GM10248 (cell line): ENCODE data around the gene GPC6.

Experiments
- CTCF ChIA-PET: fragments of 300-600 bp; sonication (Branson Sonifier 250); formaldehyde crosslinking; extraction: SDS; loops from one replicate; lab custom pipeline; 2021; ENCODE audit warnings: antibody characterized with exemption; lab: Yijun Ruan, JAX
- POLR2A ChIA-PET: fragments of 350-650 bp; sonication (Branson Sonifier 250); formaldehyde crosslinking; extraction: SDS; loops from one replicate; lab custom pipeline; 2020; ENCODE audit warnings: antibody characterized with exemption; lab: Yijun Ruan, JAX
- DNase-seq: peaks from one replicate; pipeline ENCODE4 v3.0.0; 2012; ENCODE audit errors: extremely low spot score
- CTCF ChIP-seq: IDR thresholded peaks from 2 replicates; pipeline ENCODE4 v1.5.1; 2012; ENCODE audit warnings: mild to moderate bottlenecking, low read depth; ENCODE audit errors: extremely low read depth, missing control alignments, control extremely low read depth

The GPC6 gene

DNA sequence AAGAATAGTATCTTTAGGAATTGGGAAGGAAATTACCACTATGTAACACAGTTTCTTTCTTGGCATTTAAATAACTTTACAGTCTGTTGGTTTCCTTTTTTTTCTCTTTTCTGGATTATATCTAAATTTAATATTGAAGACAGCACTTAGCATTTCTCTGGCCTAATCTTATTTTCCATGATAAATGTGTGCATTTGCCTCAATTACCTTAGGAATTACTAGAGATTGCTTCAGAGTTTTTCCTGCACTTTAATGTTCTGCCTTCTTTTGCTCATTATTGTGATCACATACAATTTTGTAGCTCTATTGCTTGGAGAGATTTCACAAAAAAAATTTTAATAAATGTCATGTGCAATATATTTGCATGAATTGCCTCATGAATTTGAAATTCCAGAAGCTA lies 1227.7 kb downstream of the GPC6 start:
- POLR2A ChIA-PET, result no interaction called here
- no peak for TF ChIP-seq CTCF
- DNase-seq, result no peak
- CTCF ChIA-PET, result interaction anchor here (1.0 to 2.2 kb wide), 3 partner anchors 18 to 53 kb away, joined by 3 to 5 read pairs (median 3); no protein-coding TSS in a partner anchor

- no peak for TF ChIP-seq CTCF
- POLR2A ChIA-PET, result no interaction called here
- DNase-seq, result no peak
- CTCF ChIA-PET, result interaction anchor here (2.2 kb wide), 1 partner anchor 31 kb away, joined by 5 read pairs; no protein-coding TSS in a partner anchor
Measured at GRCh38 chr13:94454906-94455305, 1228.3 kb downstream of the GPC6 start.

DNA sequence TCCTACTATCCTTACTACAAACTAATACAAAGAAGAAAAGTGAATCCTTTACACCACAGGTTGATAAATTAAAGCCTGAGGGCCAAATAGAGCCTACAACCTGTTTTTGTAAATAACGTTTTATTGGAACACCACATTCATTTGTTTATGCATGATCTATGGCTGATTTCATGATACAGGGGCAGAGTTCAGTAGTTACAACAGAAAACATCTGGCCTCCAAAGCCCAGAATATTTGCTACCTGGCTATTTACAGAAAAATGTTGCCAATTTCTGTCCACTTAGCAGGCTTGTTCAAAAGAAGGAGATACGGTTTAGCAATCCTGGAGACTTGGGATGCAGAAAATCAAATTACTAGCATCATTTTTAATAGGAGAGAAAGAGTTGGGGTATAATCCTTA lies 1228.8 kb downstream of the GPC6 start:
- ChIA-PET CTCF (interaction anchor here (2.2 kb wide), 1 partner anchor 30 kb away, joined by 5 read pairs; no protein-coding TSS in a partner anchor), POLR2A (no interaction called here)
- no peak for DNase-seq
- TF ChIP-seq CTCF, result no peak
